Panc1 (cell line): ENCODE data around the gene OTOF. TPM values are rescaled to one million over a fixed set of nuclear protein-coding genes. Genes with fewer than 3 reads are reported as not detected.

ENCODE experiments used
- ATAC-seq: fragments of 200-7000 bp; cut with Tn5 transposase; 2 replicates; pipeline ENCODE4 v1.9.1; 2020; ENCODE audit warnings: mild to moderate bottlenecking, moderate library complexity
- BruUV-seq: library from RNA; stranded (reverse); fragments of 400-500 nt; replicated peaks from 2 replicates; lab custom pipeline; 2021; lab: Mats Ljungman, UMichigan
- CTCF ChIA-PET: fragments of 300-600 bp; sonication (Branson Sonifier 250); formaldehyde crosslinking; loops from one replicate; lab custom pipeline; 2022; ENCODE audit warnings: antibody characterized with exemption; lab: Charles Lee
- POLR2A ChIA-PET: fragments of 300-600 bp; sonication (Branson Sonifier 250); formaldehyde crosslinking; loops from one replicate; lab custom pipeline; 2022; ENCODE audit warnings: antibody characterized with exemption; lab: Charles Lee
- DNase-seq: peaks from one replicate; pipeline ENCODE4 v3.0.0-alpha.2; 2010; ENCODE audit warnings: low read depth, low spot score
- H3K27ac ChIP-seq: 2 replicates; pipeline ENCODE4 v1.5.1; 2011; ENCODE audit warnings: mild to moderate bottlenecking, low read length, inconsistent platforms
- H3K27me3 ChIP-seq: fragments of 200-500 bp; sonication (Bioruptor generic); 2 replicates; pipeline ENCODE4 v1.6.0; 2014; ENCODE audit warnings: low read length, inconsistent platforms; ENCODE audit not compliant: control insufficient read depth, insufficient read depth
- H3K36me3 ChIP-seq: fragments of 200-500 bp; sonication (Bioruptor generic); 2 replicates; pipeline ENCODE4 v1.5.1; 2014; ENCODE audit warnings: inconsistent platforms, mild to moderate bottlenecking, low read length, moderate library complexity; ENCODE audit not compliant: control insufficient read depth, insufficient read depth
- H3K4me1 ChIP-seq: 2 replicates; pipeline ENCODE4 v1.5.1; 2011; ENCODE audit warnings: inconsistent platforms, mild to moderate bottlenecking, low read length, moderate library complexity; ENCODE audit not compliant: control insufficient read depth, insufficient read depth
- H3K4me3 ChIP-seq, 2 experiments: 2 replicates each; pipeline ENCODE4 v1.5.1; 2011 to 2012; ENCODE audit warnings: low read depth in 2 of 2, low read length in 2 of 2, mild to moderate bottlenecking in 2 of 2, inconsistent platforms in 1 of 2, moderate library complexity in 1 of 2
- H3K9me3 ChIP-seq: fragments of 200-500 bp; sonication (Bioruptor generic); 2 replicates; pipeline ENCODE4 v1.5.1; 2014; ENCODE audit warnings: low read depth, mild to moderate bottlenecking, inconsistent platforms, low read length, moderate library complexity; ENCODE audit not compliant: control insufficient read depth, insufficient read depth
- CTCF ChIP-seq: fragments of 450-650 bp; IDR thresholded peaks from 2 replicates; pipeline ENCODE4 v1.5.1; 2017; ENCODE audit warnings: mild to moderate bottlenecking
- POLR2AphosphoS5 ChIP-seq: IDR thresholded peaks from 2 replicates; pipeline ENCODE4 v1.6.1; 2012; ENCODE audit warnings: mild to moderate bottlenecking, low read depth, low read length, moderate library complexity
- REST ChIP-seq, 2 experiments: IDR thresholded peaks; 2 replicates each; pipeline ENCODE4 v1.6.1; 2011 to 2012; ENCODE audit warnings: low read depth in 2 of 2, control low read depth in 1 of 2, low read length in 1 of 2, mild to moderate bottlenecking in 1 of 2, moderate library complexity in 1 of 2; ENCODE audit not compliant: insufficient read depth in 1 of 2
- SIN3A ChIP-seq: IDR thresholded peaks from 2 replicates; pipeline ENCODE4 v1.6.1; 2012; ENCODE audit warnings: low read depth, mild to moderate bottlenecking, low read length, moderate library complexity, borderline replicate concordance; ENCODE audit not compliant: insufficient read depth
- TCF7L2 ChIP-seq: IDR thresholded peaks from 2 replicates; pipeline ENCODE4 v1.6.1; 2011; ENCODE audit warnings: mild to moderate bottlenecking, low read depth, low read length, inconsistent platforms
- in situ Hi-C: cut with HindIII; loops from 2 replicates; pipeline ENCODE4 v1.10.0; 2016; ENCODE audit warnings: low sequenced_read_pairs, low pct_unique_long_range_greater_than_20kb
- intact Hi-C: fragments of 100-400 bp; cut with micrococcal nuclease; formaldehyde crosslinking; loops from one replicate; pipeline ENCODE4 v1.10.0; 2022; ENCODE audit not compliant: unreplicated experiment
- total RNA-seq: library from RNA; stranded (reverse); gene quantifications from one replicate; pipeline ENCODE4 v1.2.1, GENCODE V29; 2021; ENCODE audit not compliant: unreplicated experiment

The OTOF gene
- total RNA-seq, 1 experiment from 2014 or later = 0.41 TPM

GRCh38 chr2:26491563-26492167, 13.7 kb upstream of the OTOF start:
- intact Hi-C loops (no loop called here), in situ Hi-C loops (no loop called here)
- no peak overlapping the region for H3K4me3 ChIP-seq
- TF ChIP-seq REST (IDR thresholded peaks at IDR 0.05; ENCODE audit: insufficient read depth in 1 of 2, low read depth in 2 of 2, low read length in 1 of 2) = no peak
- TF ChIP-seq POLR2AphosphoS5 = no peak
- TF ChIP-seq TCF7L2 = no peak
- TF ChIP-seq CTCF = no peak
- TF ChIP-seq SIN3A = no peak
- DNase-seq (no peak), ATAC-seq (no peak)
- no peaks in the 10 kb centered on the region for H3K36me3 ChIP-seq
- H3K27me3 ChIP-seq = no peaks in the 10 kb centered on the region
- no TSS peak for BruUV-seq
- no peak overlapping the region for H3K27ac ChIP-seq
- H3K4me1 ChIP-seq = no peaks in the 10 kb centered on the region
- no peaks in the 10 kb centered on the region for H3K9me3 ChIP-seq
- POLR2A ChIA-PET = no interaction called here
- CTCF ChIA-PET = no interaction called here

GRCh38 chr2:26489213-26489850, 11.4 kb upstream of the OTOF start:
- ATAC-seq (no peak), DNase-seq (no peak)
- TF ChIP-seq TCF7L2 (no peak), REST (IDR thresholded peaks at IDR 0.05; ENCODE audit: insufficient read depth in 1 of 2, low read depth in 2 of 2, low read length in 1 of 2) (no peak), SIN3A (no peak), POLR2AphosphoS5 (no peak), CTCF (no peak)
- H3K36me3 ChIP-seq = no peaks in the 10 kb centered on the region
- H3K4me3 ChIP-seq = no peak overlapping the region
- no peaks in the 10 kb centered on the region for H3K9me3 ChIP-seq
- CTCF ChIA-PET = no interaction called here
- H3K27ac ChIP-seq = no peak overlapping the region
- in situ Hi-C loops = no loop called here
- no peaks in the 10 kb centered on the region for H3K4me1 ChIP-seq
- intact Hi-C loops = no loop called here
- no peaks in the 10 kb centered on the region for H3K27me3 ChIP-seq
- BruUV-seq = no TSS peak
- POLR2A ChIA-PET = no interaction called here
